GDM1 (cell line): ENCODE measurements around the gene FANCE.

Experiments used
- DNase-seq: peaks from one replicate; lab custom pipeline; 2025; lab: John Stamatoyannopoulos, UW

Gene FANCE

GRCh38 chr6:35468181-35468979, 16.2 kb downstream of the FANCE start, which contains the start of gene RPL10A:
Gene RPL10A (plus strand): TSS chr6:35468401. CDS start chr6:35468435, 34 bp downstream.
- DNase-seq = peak; percentile 92

GRCh38 chr6:35468980-35469750, 17.0 kb downstream of the FANCE start:
- DNase-seq = no peak

- DNase-seq = no peak
Measured at GRCh38 chr6:35469751-35470662, 17.9 kb downstream of the FANCE start.

DNA sequence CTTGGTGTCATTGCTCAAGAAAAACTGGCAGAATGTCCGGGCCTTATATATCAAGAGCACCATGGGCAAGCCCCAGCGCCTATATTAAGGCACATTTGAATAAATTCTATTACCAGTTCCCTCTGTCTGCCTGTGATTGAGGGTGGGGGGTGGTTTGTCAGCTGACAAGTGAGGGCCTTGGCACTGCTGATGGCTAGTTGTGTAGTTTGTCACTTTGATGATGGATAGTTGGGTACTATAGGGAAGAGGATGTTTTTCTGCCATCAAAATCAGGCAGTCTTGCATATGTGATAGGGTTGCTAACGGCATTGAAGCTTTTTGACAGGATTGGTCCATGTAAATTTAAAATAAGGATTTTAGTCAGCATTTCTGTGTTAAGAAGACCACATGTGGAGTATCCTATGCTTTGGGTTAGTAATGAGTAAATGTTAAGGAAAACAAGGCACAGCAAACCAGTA, 18.6 kb downstream of the FANCE start:
- DNase-seq = no peak

DNA sequence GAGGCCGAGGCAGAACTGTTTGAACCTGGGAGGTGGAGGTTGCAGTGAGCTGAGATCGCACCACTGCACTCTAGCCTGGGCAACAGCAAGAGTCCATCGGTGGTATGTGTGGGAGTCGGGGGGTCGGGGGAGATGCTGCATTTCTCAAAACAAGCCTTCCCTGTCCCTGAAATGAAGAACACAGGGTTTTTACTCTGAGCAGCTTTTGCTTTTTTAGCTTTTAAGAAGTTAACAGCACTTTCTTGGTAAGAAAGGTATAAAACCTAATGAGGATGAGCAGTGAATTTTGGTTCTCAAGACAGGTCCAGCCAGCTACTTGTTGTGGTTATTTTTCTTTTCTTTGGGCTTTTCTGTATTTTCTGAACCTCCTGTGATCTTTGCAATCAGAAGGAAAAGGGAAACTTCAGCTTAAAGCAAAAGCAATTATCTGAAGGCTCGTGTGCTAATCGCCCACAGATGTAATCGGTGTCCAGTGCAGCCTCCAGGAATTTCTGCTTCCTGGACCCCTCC, 19.8 kb downstream of the FANCE start:
- no peak for DNase-seq

GRCh38 chr6:35473075-35473849, 21.1 kb downstream of the FANCE start:
- no peak for DNase-seq

DNA sequence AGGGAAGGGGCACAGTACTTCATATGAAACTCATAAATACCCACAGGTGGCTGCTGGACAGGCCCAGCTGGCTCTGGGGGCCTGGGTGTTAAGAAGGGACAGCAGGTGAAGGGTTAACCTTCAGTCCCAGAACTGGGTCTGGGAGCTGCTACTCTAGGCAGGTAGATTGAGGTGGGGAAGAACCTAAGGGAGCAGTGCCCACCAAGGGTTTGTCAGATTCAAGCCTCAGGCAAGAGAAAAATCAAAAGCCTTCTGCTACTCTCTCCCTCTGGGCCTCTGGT, 21.7 kb downstream of the FANCE start:
- no peak for DNase-seq

DNA sequence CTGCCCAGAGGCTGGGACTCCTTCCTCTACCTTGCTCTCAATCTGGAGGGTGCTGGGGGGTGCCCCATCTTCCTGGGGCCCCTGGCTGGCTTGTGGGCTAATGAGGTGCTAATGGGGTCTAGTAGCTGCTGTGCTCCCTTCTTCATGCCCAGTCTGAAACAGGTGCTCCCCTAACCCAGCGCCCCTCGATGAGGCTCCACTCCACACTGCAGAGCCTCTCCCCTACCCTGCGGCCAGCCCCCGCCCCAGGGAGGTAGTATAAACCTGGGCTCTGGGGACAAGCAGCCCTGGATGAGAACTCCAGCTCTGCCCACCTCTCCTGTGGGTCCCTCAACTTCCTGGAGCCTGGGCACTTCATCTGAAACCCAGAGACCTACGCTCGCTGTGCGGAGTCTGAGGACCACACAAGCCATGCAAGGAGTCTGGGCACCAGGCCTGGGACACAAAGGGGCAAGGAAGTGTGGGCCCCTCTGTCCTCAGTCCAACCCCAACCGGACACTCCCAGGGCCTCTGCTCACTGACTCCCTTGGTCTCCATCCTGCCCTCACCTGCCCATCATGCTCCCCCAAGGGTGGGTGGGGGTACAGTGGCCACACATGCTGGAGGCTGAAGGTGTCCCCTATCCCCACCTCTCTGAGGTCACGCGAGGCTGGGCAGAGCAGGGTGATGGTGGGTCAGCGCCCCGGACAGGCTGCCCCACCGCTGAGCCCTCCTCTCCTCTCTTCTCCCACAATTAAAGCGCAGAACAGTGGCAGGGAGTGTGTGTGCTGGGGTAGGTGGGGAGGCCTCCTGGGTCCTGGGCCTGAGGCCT, 22.2 kb downstream of the FANCE start:
- DNase-seq = no peak

DNA sequence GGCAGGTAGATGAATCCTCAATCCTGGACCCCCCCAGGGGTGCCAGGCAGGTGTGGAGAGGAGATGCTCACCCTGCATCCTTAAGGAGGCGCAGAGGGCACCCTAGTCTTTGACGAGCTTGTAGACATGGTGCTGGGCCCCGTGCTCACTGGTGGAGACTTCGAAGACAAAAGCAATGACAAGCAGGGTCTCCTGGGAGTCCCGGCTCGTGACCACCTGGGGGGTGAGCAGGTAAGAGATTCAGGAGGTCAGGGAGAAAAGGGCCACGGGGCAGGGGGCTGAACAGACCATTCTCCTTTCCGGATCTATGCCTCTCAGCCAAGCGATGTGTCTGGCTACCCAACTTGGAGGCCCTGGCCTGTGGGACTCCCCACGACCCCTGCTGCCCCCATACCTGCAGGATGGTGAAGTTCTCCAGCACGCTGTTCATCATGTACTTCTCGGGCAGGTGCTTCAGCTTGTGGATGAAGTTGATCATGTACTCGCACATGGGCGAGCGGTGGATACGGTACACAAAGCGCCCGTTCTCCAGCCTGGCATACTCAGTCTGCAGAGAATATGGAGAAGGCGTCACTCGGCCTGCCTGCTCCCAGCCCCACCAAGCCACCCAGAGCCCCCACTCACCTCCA, 22.9 kb downstream of the FANCE start:
- no peak for DNase-seq

DNA sequence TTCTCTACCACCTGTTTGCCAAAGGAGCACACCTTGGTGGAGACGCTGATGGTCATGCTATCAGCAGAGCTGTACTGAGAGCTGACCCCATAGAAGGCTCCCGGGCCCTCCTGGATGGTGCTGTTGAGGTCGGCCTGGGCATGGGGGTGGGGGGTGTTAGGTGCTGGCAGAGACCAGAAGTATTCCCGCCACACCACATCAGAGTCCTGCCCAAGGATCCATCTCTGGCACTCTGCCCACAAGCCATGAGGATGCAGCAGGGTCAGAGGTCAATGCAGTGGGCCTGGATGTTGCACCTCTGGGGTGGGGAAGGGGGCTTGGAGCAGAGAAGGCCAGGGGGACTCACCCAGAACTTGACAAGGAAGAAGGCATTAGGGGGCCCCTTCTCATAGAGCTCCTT, 23.4 kb downstream of the FANCE start:
- no peak for DNase-seq

GRCh38 chr6:35476004-35476403, 23.9 kb downstream of the FANCE start:
- DNase-seq = no peak

DNA sequence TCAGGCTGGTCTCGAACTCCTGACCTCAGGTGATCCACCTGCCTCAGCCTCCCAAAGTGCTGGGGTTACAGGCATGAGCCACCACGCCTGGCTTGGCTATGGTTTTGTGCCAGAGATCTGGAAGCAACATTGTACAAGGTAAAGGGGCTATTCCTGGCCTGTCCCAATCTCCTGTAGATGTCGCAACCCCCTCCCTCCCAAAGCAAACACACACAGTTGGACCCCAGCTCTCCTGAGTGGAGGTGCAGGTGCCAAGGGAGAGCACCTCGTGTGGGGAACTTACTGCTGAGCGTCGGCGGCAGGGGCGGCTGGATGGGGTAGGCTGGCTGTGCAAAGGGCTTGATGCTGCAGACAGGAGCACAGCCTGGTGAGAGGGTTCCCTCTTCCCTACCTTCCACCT, 24.9 kb downstream of the FANCE start:
- DNase-seq = no peak

DNA sequence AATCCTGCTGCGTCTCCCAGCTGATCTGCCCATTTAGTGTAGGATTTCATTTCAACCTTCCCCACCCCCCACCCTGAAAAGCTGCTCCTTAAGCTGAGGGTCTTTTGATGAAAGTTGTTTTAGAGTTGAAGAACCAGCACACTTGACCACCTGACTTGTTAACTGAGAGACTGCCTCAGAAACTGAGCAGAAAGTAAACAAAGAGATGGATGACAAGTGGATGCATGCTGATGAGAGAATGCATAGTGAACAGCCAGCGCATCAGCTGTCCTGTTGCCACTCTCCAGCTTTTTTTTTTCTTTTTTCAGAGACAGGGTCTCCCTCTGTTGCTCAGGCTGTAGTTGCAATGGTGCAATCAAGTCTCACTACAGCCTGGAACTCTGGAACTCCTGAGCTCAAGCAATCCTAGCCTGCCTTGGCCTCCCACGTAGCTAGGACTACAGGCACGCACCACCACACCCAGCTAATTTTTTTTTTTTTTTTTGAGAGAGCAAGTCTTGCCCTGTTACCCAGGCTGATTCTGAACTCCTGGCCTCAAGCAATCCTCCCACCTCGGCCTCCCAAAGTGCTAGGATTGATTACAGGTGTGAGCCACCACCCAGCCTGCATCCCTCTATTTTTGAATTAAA, 25.5 kb downstream of the FANCE start:
- no peak for DNase-seq

- no peak for DNase-seq
Measured at GRCh38 chr6:35478259-35478658, 26.1 kb downstream of the FANCE start.

DNA sequence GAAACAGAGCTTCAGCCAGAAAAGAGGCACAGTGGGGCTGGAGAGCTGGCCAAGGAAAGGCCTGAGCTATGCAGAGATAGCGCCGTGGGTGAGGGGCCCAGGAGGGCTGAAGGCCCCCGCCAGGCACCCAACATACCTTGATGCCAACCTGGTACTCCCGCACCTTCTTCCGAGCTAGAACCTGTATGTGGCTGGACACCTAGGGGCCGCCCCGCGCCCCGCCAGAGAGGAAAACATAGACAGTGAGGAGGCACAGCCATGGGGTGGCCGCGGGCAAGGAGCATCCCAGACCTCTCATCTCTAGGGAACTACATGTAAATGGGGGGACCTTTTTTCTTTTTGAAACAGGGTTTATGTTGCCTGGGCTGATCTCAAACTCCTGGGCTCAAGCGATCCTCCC, 28.0 kb downstream of the FANCE start:
- DNase-seq = no peak

DNA sequence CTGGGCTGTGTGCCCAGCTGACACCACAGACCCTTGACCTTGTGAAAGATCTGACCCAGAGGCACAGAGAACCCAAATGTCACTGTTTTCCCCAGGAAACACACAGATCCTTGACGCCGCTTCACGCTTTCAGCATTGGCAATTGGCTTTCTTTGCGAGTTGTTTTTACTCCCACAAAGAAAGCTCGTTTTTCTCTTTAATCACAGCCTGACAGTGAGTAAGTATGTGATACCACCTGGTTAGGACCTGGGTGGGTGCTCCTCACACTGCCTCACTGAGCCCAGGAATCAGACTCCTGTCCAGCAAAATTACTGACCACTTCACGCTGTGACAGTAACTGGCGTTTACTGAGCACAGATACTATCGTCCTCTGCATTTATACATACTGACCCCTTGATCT, 29.1 kb downstream of the FANCE start:
- DNase-seq = no peak

DNA sequence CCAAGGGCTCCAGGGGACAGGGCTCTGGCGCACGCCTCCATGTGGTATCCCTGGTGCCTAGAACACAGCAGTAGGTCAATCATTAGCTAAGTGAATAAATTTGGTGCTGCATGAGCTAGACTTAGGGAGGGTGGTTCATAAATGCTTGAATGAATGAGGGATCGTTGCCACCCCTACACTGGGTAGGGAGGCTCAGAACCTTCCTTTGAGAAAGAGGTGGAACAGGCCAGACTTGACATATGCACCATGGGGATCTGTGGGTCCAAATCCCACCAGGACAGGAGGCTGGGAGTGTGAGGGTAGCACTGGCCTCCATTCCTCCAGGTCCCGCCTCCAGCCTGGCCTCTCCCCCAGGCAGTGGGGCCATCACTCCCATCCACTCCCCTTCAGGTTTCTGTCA, 30.9 kb downstream of the FANCE start:
- DNase-seq = no peak

DNA sequence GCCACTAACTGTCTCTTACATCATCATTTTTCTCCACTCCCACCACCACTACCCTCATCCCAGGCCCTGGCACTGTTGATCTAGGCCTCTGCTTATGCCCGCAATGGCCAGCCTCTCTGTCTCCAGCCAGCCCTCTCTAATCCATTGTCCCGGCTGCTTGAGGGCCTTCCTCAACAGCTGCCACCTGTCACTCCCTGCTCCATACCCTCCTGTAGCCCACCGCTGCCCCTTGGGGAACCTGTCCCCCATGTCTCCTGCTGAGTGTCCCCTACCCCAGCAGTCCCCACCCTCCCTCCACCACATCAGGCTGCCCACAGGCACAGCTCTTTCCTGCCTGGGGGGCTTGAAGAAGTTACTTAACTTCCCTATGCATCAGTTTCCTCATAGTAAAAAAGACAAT, 31.4 kb downstream of the FANCE start:
- no peak for DNase-seq

GRCh38 chr6:35483893-35484645, 31.9 kb downstream of the FANCE start:
- no peak for DNase-seq
